Mucosa of descending colon (tissue), 3 donors: Measurements from ENCODE around the gene RAPGEF3. TPM values are rescaled to one million over a fixed set of nuclear protein-coding genes. Genes with fewer than 3 reads are reported as not detected.

Experiments
- ATAC-seq: fragments of 200-7000 bp; cut with Tn5 transposase; one replicate; pipeline ENCODE4 v1.9.1; 2020; ENCODE audit warnings: mild to moderate bottlenecking, moderate library complexity
- DNase-seq, 3 donors: peaks; one replicate each; pipeline ENCODE4 v3.0.0-alpha.2; 2020
- H3K36me3 ChIP-seq: fragments of 200-600 bp; one replicate; pipeline ENCODE4 v1.8.0; 2021; ENCODE audit warnings: low read depth, mild to moderate bottlenecking
- H3K4me1 ChIP-seq: fragments of 200-600 bp; one replicate; pipeline ENCODE4 v1.8.0; 2021; ENCODE audit warnings: low read depth, mild to moderate bottlenecking
- H3K4me3 ChIP-seq: fragments of 200-600 bp; one replicate; pipeline ENCODE4 v1.8.0; 2021; ENCODE audit warnings: mild to moderate bottlenecking
- H3K9me3 ChIP-seq: fragments of 200-600 bp; one replicate; pipeline ENCODE4 v1.8.0; 2021; ENCODE audit warnings: mild to moderate bottlenecking
- intact Hi-C, 2 donors: fragments of 100-400 bp; cut with DNase I in 1 of 2; cut with micrococcal nuclease in 1 of 2; formaldehyde crosslinking; loops; one replicate each; pipeline versions ENCODE4 v1.11.0 to v1.11.1; 2022; cut with DNase I, micrococcal nuclease
- total RNA-seq, 3 donors: library from RNA; stranded (reverse); fragmentation: NEBNext Ultra II Directional in 2 of 3; extraction: Animal tissue kit (Norgen Biotek cat#: 25700) in 2 of 3; gene quantifications; one replicate each; pipeline versions ENCODE4 v1.2.1 to v1.2.4, GENCODE V29; 2021 to 2023
- TF ChIP-seq, protein P1 (sequence below): fragments of 200-600 bp; IDR thresholded peaks from one replicate; pipeline ENCODE4 v1.8.0; 2022; ENCODE audit warnings: antibody characterized with exemption, mild to moderate bottlenecking
- donor health status: DM: no; HTN: no; CAD: no; lungs with moderate emphysema.
- donor health status: DM: no; HTN: no; CAD: no.
- donor health status: DM: no; HTN: yes; CAD: no.

The RAPGEF3 gene
- total RNA-seq, 3 donors from 2014 or later: 9.5 to 15.6 (median 11.4) TPM

DNA sequence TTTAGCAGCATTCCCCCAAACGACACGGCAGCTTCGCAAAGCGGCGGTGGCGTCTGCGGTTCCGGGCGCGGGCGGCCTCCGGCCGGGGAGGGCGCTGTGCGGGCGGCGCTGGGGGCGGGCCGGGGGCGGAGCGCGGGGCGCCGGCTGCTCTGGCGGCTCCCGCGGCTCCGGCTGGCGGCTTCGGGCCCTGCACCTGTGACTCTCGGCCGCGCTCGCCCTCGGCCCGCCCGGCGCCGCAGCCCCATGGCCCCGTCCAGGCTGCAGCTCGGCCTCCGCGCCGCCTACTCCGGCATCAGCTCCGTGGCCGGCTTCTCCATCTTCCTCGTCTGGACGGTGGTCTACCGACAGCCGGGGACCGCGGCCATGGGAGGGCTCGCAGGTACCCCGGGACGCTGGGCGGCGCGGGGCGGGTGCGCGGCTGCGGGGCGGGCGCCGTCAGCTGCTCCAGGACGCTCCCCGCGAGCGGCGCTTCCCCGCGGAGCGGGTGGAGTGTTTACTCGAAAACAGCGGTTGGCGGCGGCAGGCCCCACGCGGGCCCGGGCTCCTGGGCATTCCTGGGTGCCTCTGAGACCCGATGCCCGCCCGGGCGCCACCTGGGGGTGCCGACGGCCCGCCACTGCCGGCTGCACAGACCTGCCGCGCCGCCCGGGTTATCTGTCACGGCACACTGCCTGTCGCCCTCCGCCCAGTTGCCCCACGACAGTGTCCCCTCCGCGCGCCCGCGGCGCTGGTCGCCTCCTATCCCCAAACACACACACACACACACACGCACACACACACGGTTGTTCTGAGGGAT, 14.6 kb upstream of the RAPGEF3 start, which contains the start of gene SLC48A1:
Gene SLC48A1 (plus strand): TSS at position 177 of the 796 bp plus-strand sequence. CDS start 67 bp downstream, at position 244.
- Histone ChIP-seq H3K4me3 (peak within 1 kb of the TSS; percentile 71), H3K36me3 (no peaks in the 10 kb centered on the region), H3K4me1 (peaks cover 10% of the 10 kb centered on the region), H3K9me3 (no peaks in the 10 kb centered on the region)
- intact Hi-C loops: loop anchor here (10.0 kb wide), 2 partner anchors 48 to 62 kb away; partner anchors contain the start of gene ENDOU (in 1 of the 2)
- peak; percentile 95 for ATAC-seq
- DNase-seq: peak; percentile 79 to 87 (median 83)
- TF ChIP-seq, protein P1, sequence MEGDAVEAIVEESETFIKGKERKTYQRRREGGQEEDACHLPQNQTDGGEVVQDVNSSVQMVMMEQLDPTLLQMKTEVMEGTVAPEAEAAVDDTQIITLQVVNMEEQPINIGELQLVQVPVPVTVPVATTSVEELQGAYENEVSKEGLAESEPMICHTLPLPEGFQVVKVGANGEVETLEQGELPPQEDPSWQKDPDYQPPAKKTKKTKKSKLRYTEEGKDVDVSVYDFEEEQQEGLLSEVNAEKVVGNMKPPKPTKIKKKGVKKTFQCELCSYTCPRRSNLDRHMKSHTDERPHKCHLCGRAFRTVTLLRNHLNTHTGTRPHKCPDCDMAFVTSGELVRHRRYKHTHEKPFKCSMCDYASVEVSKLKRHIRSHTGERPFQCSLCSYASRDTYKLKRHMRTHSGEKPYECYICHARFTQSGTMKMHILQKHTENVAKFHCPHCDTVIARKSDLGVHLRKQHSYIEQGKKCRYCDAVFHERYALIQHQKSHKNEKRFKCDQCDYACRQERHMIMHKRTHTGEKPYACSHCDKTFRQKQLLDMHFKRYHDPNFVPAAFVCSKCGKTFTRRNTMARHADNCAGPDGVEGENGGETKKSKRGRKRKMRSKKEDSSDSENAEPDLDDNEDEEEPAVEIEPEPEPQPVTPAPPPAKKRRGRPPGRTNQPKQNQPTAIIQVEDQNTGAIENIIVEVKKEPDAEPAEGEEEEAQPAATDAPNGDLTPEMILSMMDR: peak; percentile 47

DNA sequence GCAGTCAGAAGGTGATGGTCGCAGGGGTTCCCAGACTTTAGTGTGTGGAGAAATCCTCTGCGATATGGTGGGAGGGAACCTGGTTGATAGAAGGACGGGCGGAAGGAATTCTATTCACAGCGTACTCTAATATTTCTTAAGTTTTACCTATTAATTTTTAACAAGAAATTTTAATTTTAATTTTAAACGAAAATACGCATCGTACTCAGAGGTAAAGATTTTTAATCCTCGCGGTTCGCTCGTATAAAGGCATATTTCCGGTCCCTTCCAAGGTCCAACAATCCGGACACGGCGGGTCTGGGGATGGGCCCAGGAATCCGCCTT, 14.0 kb upstream of the RAPGEF3 start:
- H3K4me1 ChIP-seq: peaks cover 8% of the 10 kb centered on the region
- TF ChIP-seq, protein P1: no peak
- H3K4me3 ChIP-seq: peak overlapping the region; percentile 71
- intact Hi-C loops: loop anchor here (10.0 kb wide), 2 partner anchors 48 to 62 kb away; partner anchors contain the start of gene ENDOU (in 1 of the 2)
- H3K36me3 ChIP-seq: no peaks in the 10 kb centered on the region
- no peak for ATAC-seq
- no peak for DNase-seq
- no peaks in the 10 kb centered on the region for H3K9me3 ChIP-seq

DNA sequence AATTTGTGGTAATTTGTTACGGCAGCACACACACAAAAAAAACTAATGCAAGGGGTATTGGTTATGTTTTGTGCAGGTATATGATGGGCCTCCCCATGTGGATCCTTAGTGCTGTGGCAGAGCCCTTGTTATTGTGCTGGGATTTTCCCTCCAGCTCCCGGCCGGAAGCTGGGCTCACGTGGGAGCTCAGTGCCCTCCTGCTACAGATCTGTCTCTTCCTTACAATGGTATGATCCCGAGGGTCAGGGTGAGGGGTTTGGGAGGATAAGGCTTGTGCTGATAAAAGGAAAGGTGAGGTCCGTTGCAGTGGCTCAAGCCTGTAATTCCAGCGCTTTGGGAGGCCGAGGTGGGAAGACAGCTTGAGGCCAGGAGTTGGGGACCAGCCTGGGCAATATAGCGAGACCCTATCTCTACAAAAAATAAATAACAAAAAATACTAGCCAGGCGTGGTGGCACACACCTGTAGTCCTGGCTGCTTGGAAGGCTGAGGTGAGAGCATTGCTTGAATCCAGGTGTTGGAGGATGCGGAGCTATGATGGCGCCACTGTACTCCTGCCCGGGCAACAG, 13.5 kb upstream of the RAPGEF3 start:
- DNase-seq: peak in 1 of 3 donors; percentile 19
- Histone ChIP-seq H3K9me3 (no peaks in the 10 kb centered on the region), H3K36me3 (no peaks in the 10 kb centered on the region), H3K4me3 (no peak overlapping the region), H3K4me1 (peaks cover 4% of the 10 kb centered on the region)
- intact Hi-C loops: loop anchor here (10.0 kb wide), 2 partner anchors 47 to 63 kb away; partner anchors contain the start of gene ENDOU (in 1 of the 2)
- TF ChIP-seq, protein P1: no peak
- ATAC-seq: no peak

DNA sequence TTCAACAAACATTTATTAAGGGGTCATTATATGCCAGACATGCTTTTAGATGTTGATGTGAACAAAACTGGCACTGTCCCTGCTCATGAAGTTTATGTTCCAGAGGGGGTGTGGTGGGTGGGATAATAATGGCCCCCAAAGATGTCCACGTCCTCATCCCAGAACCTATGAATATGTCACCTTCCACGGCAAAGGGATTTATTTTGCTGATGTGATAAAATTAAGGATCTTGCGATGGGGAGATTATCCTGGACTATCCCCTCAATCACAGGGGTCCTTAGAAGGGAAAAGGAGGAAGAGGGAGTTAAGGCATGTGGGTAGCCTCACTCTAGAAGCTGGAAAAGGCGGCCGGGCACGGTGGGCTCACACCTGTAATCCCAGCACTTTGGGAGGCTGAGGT, 12.6 kb upstream of the RAPGEF3 start:
- Histone ChIP-seq H3K4me1 (peaks cover 4% of the 10 kb centered on the region), H3K4me3 (no peak overlapping the region), H3K9me3 (no peaks in the 10 kb centered on the region), H3K36me3 (no peaks in the 10 kb centered on the region)
- TF ChIP-seq, protein P1: no peak
- intact Hi-C loops: loop anchor here (10.0 kb wide), 2 partner anchors 47 to 63 kb away; partner anchors contain the start of gene ENDOU (in 1 of the 2)
- DNase-seq (peak in 1 of 3 donors; percentile 18), ATAC-seq (no peak)

DNA sequence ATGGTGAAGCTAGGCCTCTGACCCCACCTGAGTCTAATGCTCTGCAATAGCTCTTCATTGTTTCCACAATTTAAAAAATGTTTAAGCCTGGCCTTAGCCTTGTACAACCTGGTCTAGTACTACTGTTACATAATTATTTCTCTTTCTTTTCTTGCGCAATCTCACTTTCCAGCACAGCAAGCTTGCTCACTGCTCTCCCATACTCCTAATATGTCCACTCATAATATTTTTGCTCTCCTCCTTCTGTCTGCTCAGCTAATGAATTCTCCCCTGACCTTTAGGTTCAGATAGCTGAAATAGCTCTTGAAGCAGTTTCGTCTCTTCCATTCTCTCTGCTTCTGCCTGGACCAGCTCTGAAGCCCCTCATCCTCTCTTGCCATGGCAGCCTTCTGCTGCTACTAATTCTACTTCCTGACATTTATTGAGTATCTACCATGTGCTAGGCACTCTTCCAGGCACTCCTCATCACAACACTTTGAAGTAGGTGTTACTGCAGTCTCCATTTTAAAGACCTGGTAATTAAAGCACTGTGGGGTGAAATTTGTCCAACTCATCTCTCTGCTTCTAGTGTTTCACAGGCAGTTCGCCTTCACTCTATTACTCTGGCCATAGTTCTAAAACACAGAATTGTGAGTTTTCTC, 11.5 kb upstream of the RAPGEF3 start:
- no peaks in the 10 kb centered on the region for H3K36me3 ChIP-seq
- TF ChIP-seq, protein P1: no peak
- ATAC-seq: no peak
- no peak for DNase-seq
- no peak overlapping the region for H3K4me3 ChIP-seq
- intact Hi-C loops: loop anchor here (10.0 kb wide), 2 partner anchors 45 to 65 kb away; partner anchors contain the start of gene ENDOU (in 1 of the 2)
- no peaks in the 10 kb centered on the region for H3K9me3 ChIP-seq
- peaks cover 4% of the 10 kb centered on the region for H3K4me1 ChIP-seq
